Right lobe of liver (tissue), 6 donors: ENCODE data around the gene PIGP. TPM values are rescaled to one million over a fixed set of nuclear protein-coding genes. Genes with fewer than 3 reads are reported as not detected.

Experiments
- ATAC-seq, 4 donors: fragments of 200-7000 bp; cut with Tn5 transposase; one replicate each; pipeline ENCODE4 v1.9.1; 2020; ENCODE audit warnings: mild to moderate bottlenecking in 4 of 4, moderate library complexity in 4 of 4
- DNase-seq, 3 donors: peaks; one replicate each; pipeline ENCODE4 v3.0.0-alpha.2; 2020
- H3K27ac ChIP-seq, 3 donors: fragments of 200-600 bp; one replicate each; pipeline ENCODE4 v1.8.0; 2022
- H3K27me3 ChIP-seq, 2 donors: fragments of 200-600 bp; one replicate each; pipeline ENCODE4 v1.8.0; 2022
- H3K36me3 ChIP-seq, 4 donors: fragments of 200-600 bp; sonication (generic) in 1 of 4; one replicate each; pipeline versions ENCODE4 v1.5.1 to v1.8.0; 2017 to 2022; ENCODE audit warnings: control low read depth in 1 of 4
- H3K4me1 ChIP-seq, 4 donors: fragments of 200-600 bp; sonication (generic) in 1 of 4; one replicate each; pipeline versions ENCODE4 v1.5.1 to v1.8.0; 2017 to 2022; ENCODE audit warnings: control low read depth in 1 of 4
- H3K4me3 ChIP-seq, 3 donors: fragments of 200-600 bp; one replicate each; pipeline ENCODE4 v1.8.0; 2022
- H3K9me3 ChIP-seq, 4 donors: fragments of 200-600 bp; sonication (generic) in 1 of 4; one replicate each; pipeline versions ENCODE4 v1.5.1 to v1.8.0; 2017 to 2022; ENCODE audit warnings: control low read depth in 1 of 4
- CTCF ChIP-seq, 4 donors: fragments of 200-600 bp in 3 of 4; fragments of 450-650 bp in 1 of 4; IDR thresholded peaks; one replicate each; pipeline versions ENCODE4 v1.5.1 to v1.8.0; 2016 to 2022; ENCODE audit warnings: antibody characterized with exemption in 4 of 4, mild to moderate bottlenecking in 2 of 4
- POLR2A ChIP-seq: fragments of 450-650 bp; IDR thresholded peaks from one replicate; pipeline ENCODE4 v1.6.1; 2017; ENCODE audit warnings: antibody characterized with exemption, mild to moderate bottlenecking
- WGBS: methylation state at CpG from one replicate; pipeline ENCODE4 v1.1.6; 2018; ENCODE audit warnings: low coverage, low lambda C conversion rate; ENCODE audit not compliant: insufficient coverage; ENCODE audit errors: missing lambda C conversion rate; 5-methylcytosine and 5-hydroxymethylcytosine counted together
- intact Hi-C, 2 donors: fragments of 100-400 bp; cut with DNase I; formaldehyde crosslinking; loops; one replicate each; pipeline versions ENCODE4 v1.11.2 to v1.14.1; 2022
- total RNA-seq, 6 experiments: library from RNA; depleted of rRNA in 2 of 6; stranded (reverse); fragments of >200 nt in 2 of 6; fragmentation: NEBNext Ultra II Directional in 3 of 6; extraction: Animal tissue kit (Norgen Biotek cat#: 25700) in 3 of 6; gene quantifications; one replicate each; pipeline versions ENCODE4 v1.1.0 to v1.2.4, GENCODE V29; 2016 to 2023
- donor health status: DM: no; HTN: yes; CAD: no.
- donor health status: DM: no; HTN: no; CAD: no.
- donor health status: DM: no; HTN: no; CAD: no.
- donor health status: DM: no; HTN: yes; CAD: no.
- donor health status: DM: no; HTN: yes; CAD: no.

PIGP gene
- total RNA-seq, 6 experiments from 2014 or later, result 11.3 to 19.0 (median 17.3) TPM

- Histone ChIP-seq H3K27me3 (no peaks in the 10 kb centered on the region), H3K4me1 (no peaks in the 10 kb centered on the region), H3K27ac (no peak overlapping the region), H3K4me3 (no peak overlapping the region), H3K36me3 (peaks cover 0 to 29% (median 13%) of the 10 kb centered on the region in 4 donors), H3K9me3 (no peaks in the 10 kb centered on the region)
- DNase-seq (no peak), ATAC-seq (no peak)
- TF ChIP-seq CTCF (IDR thresholded peaks at IDR 0.05) (no peak), POLR2A (no peak)
- 98% methylated on average over 4 of the region's 4 CpGs for WGBS
- intact Hi-C loops, result no loop called here
Observed at GRCh38 chr21:37095821-37096220, 22.9 kb upstream of the PIGP start.

GRCh38 chr21:37093977-37094376, 21.1 kb upstream of the PIGP start:
- TF ChIP-seq CTCF (IDR thresholded peaks at IDR 0.05), result no peak
- no peak overlapping the region for H3K4me3 ChIP-seq
- no peak for DNase-seq
- intact Hi-C loops, result no loop called here
- ATAC-seq, result no peak
- no peaks in the 10 kb centered on the region for H3K9me3 ChIP-seq
- no peaks in the 10 kb centered on the region for H3K27me3 ChIP-seq
- H3K4me1 ChIP-seq, result no peaks in the 10 kb centered on the region
- H3K36me3 ChIP-seq, result peaks cover 0 to 26% (median 13%) of the 10 kb centered on the region in 4 donors
- H3K27ac ChIP-seq, result no peak overlapping the region

GRCh38 chr21:37088186-37088735, 15.4 kb upstream of the PIGP start:
- DNase-seq, result no peak
- no peak for ATAC-seq

GRCh38 chr21:37087188-37087587, 14.3 kb upstream of the PIGP start:
- peak in 2 of 4 donors; percentile 50 to 52 for ATAC-seq
- DNase-seq, result no peak
- intact Hi-C loops, result no loop called here
- Histone ChIP-seq H3K36me3 (no peaks in the 10 kb centered on the region), H3K9me3 (no peaks in the 10 kb centered on the region), H3K4me3 (no peak overlapping the region), H3K27me3 (no peaks in the 10 kb centered on the region), H3K27ac (no peak overlapping the region), H3K4me1 (peaks cover 0 to 18% (median 6%) of the 10 kb centered on the region in 4 donors)
- WGBS, result 55% methylated on average over 5 of the region's 5 CpGs
- TF ChIP-seq POLR2A, result no peak
- TF ChIP-seq CTCF (IDR thresholded peaks at IDR 0.05), result peak in 2 of 4 donors; percentile 9 to 10

More at GRCh38 chr21:37088186-37088735, 15.4 kb upstream of the PIGP start:
- no peaks in the 10 kb centered on the region for H3K27me3 ChIP-seq
- H3K4me3 ChIP-seq, result no peak overlapping the region
- H3K9me3 ChIP-seq, result no peaks in the 10 kb centered on the region
- H3K27ac ChIP-seq, result no peak overlapping the region
- H3K36me3 ChIP-seq, result no peaks in the 10 kb centered on the region
- H3K4me1 ChIP-seq, result peaks cover 0 to 9% (median 3%) of the 10 kb centered on the region in 4 donors
- TF ChIP-seq POLR2A, result no peak
- intact Hi-C loops, result no loop called here
- 53% methylated on average over 5 of the region's 5 CpGs for WGBS

- Histone ChIP-seq H3K9me3 (no peaks in the 10 kb centered on the region), H3K27ac (no peak overlapping the region), H3K36me3 (no peaks in the 10 kb centered on the region), H3K4me3 (no peak overlapping the region), H3K27me3 (no peaks in the 10 kb centered on the region), H3K4me1 (peaks cover 0 to 19% (median 6%) of the 10 kb centered on the region in 4 donors)
- DNase-seq (no peak), ATAC-seq (no peak)
- WGBS, result 82% methylated on average over 3 of the region's 3 CpGs
- intact Hi-C loops, result no loop called here
- TF ChIP-seq POLR2A, result no peak
- no peak for TF ChIP-seq CTCF (IDR thresholded peaks at IDR 0.05)
Observed at GRCh38 chr21:37085726-37086125, 12.9 kb upstream of the PIGP start.
